Lung (tissue), 12 donors: Measurements from ENCODE around the gene ZFYVE26. TPM values are rescaled to one million over a fixed set of nuclear protein-coding genes. Genes with fewer than 3 reads are reported as not detected.

Experiments
- ATAC-seq: fragments of 200-7000 bp; cut with Tn5 transposase; one replicate; pipeline ENCODE4 v1.9.1; 2020; ENCODE audit warnings: moderate number of reproducible peaks; ENCODE audit not compliant: insufficient read depth, low FRiP score
- DNase-seq, 3 donors: peaks; one replicate each; pipeline ENCODE4 v3.0.0-alpha.2; 2013 to 2017
- H3K27ac ChIP-seq, 2 donors: one replicate each; pipeline ENCODE4 v1.5.1; 2013; ENCODE audit warnings: mild to moderate bottlenecking in 2 of 2, moderate library complexity in 2 of 2, control low read depth in 1 of 2, inconsistent platforms in 1 of 2, low read depth in 1 of 2, low read length in 1 of 2
- H3K27me3 ChIP-seq, 3 donors: one replicate each; pipeline ENCODE4 v1.5.1; 2013; ENCODE audit warnings: low read length in 2 of 3; ENCODE audit not compliant: control insufficient read depth in 3 of 3, insufficient read depth in 3 of 3
- H3K36me3 ChIP-seq, 4 donors: one replicate each; pipeline ENCODE4 v1.5.1; 2013; ENCODE audit warnings: low read length in 4 of 4, mild to moderate bottlenecking in 1 of 4, moderate library complexity in 1 of 4; ENCODE audit not compliant: control insufficient read depth in 4 of 4, insufficient read depth in 4 of 4
- H3K4me1 ChIP-seq, 5 donors: one replicate each; pipeline ENCODE4 v1.5.1; 2013; ENCODE audit warnings: low read length in 5 of 5, mild to moderate bottlenecking in 2 of 5, moderate library complexity in 1 of 5; ENCODE audit not compliant: control insufficient read depth in 5 of 5, insufficient read depth in 5 of 5
- H3K4me3 ChIP-seq: one replicate; pipeline ENCODE4 v1.5.1; 2013; ENCODE audit warnings: mild to moderate bottlenecking, control low read depth, moderate library complexity
- H3K9ac ChIP-seq, 2 donors: one replicate each; pipeline ENCODE4 v1.5.1; 2013; ENCODE audit warnings: low read length in 2 of 2, control low read depth in 1 of 2; ENCODE audit not compliant: insufficient read depth in 1 of 2
- H3K9me3 ChIP-seq, 4 donors: one replicate each; pipeline ENCODE4 v1.5.1; 2013; ENCODE audit warnings: low read length in 3 of 4, mild to moderate bottlenecking in 1 of 4, moderate library complexity in 1 of 4; ENCODE audit not compliant: control insufficient read depth in 4 of 4, insufficient read depth in 3 of 4
- whole genome bisulfite sequencing, 2 donors: extraction: QIAGEN DNeasy Blood & Tissue Kit; methylation state at CpG; one replicate each; pipeline ENCODE4 v1.1.7; 2013; 5-methylcytosine and 5-hydroxymethylcytosine counted together
- polyA plus RNA-seq, 2 donors: library from polyadenylated mRNA; stranded (reverse); fragments of 200-250 nt; gene quantifications; one replicate each; pipeline ENCODE4 v1.2.1, GENCODE V29; 2013
- total RNA-seq, 2 donors: library from RNA; depleted of rRNA in 1 of 2; stranded (reverse); fragments of >200 nt in 1 of 2; gene quantifications; one replicate each; pipeline ENCODE4 v1.2.1, GENCODE V29; 2014 to 2021
- TF ChIP-seq, protein P1 (sequence below): IDR thresholded peaks from 2 replicates; pipeline ENCODE4 v1.5.1; 2012; ENCODE audit warnings: mild to moderate bottlenecking; ENCODE audit errors: control extremely low read depth, extremely low read depth
- donor health status: control.
- donor health status: control.
- donor health status: Bipolar disorder and iron deficiency.
- donor health status: healthy.
- donor health status: DM: yes; HTN: yes; CAD: no.

The ZFYVE26 gene
- total and polyA plus RNA-seq, 4 donors: 6.8 to 50.6 (median 22.0) TPM

DNA sequence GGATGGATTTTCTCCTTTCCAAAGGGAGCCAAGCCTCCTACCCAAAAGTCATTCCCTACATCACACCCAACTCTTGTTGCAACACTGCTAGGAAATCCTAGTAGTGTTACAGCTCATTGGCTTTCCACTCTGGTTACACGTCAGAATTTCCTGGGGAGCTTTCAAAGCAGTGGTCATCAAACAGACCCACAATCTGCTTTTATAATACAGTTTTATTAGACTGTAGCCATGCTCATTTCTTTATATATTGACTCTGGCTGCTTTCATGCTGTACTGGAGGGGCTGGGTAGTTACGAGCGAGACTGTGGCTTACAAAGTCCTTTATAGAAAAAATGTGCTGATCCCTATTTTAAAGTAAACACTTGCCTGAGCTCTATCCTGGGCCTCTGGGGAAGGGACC, 34.3 kb downstream of the ZFYVE26 start:
- no peak for ATAC-seq
- no peaks in the 10 kb centered on the region for H3K27me3 ChIP-seq
- no peak overlapping the region for H3K4me3 ChIP-seq
- H3K27ac ChIP-seq: no peak overlapping the region
- H3K4me1 ChIP-seq: no peaks in the 10 kb centered on the region
- TF ChIP-seq, protein P1, sequence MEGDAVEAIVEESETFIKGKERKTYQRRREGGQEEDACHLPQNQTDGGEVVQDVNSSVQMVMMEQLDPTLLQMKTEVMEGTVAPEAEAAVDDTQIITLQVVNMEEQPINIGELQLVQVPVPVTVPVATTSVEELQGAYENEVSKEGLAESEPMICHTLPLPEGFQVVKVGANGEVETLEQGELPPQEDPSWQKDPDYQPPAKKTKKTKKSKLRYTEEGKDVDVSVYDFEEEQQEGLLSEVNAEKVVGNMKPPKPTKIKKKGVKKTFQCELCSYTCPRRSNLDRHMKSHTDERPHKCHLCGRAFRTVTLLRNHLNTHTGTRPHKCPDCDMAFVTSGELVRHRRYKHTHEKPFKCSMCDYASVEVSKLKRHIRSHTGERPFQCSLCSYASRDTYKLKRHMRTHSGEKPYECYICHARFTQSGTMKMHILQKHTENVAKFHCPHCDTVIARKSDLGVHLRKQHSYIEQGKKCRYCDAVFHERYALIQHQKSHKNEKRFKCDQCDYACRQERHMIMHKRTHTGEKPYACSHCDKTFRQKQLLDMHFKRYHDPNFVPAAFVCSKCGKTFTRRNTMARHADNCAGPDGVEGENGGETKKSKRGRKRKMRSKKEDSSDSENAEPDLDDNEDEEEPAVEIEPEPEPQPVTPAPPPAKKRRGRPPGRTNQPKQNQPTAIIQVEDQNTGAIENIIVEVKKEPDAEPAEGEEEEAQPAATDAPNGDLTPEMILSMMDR: no peak
- 57 to 78% methylated on average over 3 of the region's 3 CpGs for WGBS, 2 donors
- DNase-seq: no peak
- H3K9ac ChIP-seq: no peak overlapping the region
- no peaks in the 10 kb centered on the region for H3K9me3 ChIP-seq
- peaks cover 45 to 62% (median 55%) of the 10 kb centered on the region in 4 donors for H3K36me3 ChIP-seq

DNA sequence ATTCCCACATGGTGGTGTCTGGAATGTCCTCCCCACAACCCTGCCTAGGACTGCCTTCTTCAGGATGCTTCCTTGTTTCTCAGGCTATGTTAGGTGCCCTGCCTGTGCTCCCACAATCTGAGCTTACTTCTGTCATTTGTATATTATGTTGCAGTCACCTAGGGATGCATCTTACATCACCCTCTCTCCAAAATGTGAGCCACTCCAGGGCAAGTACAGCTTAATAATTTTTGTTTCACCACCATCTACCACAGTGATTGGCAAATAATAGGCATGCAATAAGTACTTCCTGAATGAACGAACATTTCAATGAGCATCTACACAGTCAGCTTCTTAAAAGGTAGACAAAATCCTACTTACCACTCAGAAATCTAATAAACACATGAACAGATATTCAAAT, 37.6 kb downstream of the ZFYVE26 start:
- WGBS, 2 donors: 29 to 63% methylated on average over 1 of the region's 1 CpG
- H3K4me1 ChIP-seq: no peaks in the 10 kb centered on the region
- peaks cover 39 to 69% (median 56%) of the 10 kb centered on the region in 4 donors for H3K36me3 ChIP-seq
- ATAC-seq: no peak
- no peak for DNase-seq
- H3K27me3 ChIP-seq: no peaks in the 10 kb centered on the region
- no peak overlapping the region for H3K9ac ChIP-seq
- no peak overlapping the region for H3K4me3 ChIP-seq
- TF ChIP-seq, protein P1: no peak
- no peaks in the 10 kb centered on the region for H3K9me3 ChIP-seq
- no peak overlapping the region for H3K27ac ChIP-seq

- ATAC-seq (no peak), DNase-seq (no peak)
- no peaks in the 10 kb centered on the region for H3K9me3 ChIP-seq
- TF ChIP-seq, protein P1: no peak
- H3K27me3 ChIP-seq: no peaks in the 10 kb centered on the region
- H3K36me3 ChIP-seq: peaks cover 40 to 67% (median 60%) of the 10 kb centered on the region in 4 donors
- H3K27ac ChIP-seq: no peak overlapping the region
- no peak overlapping the region for H3K9ac ChIP-seq
- WGBS, 2 donors: 78 to 92% methylated on average over 4 of the region's 4 CpGs
- no peaks in the 10 kb centered on the region for H3K4me1 ChIP-seq
- H3K4me3 ChIP-seq: no peak overlapping the region
Measured at GRCh38 chr14:67776653-67777322, 39.6 kb downstream of the ZFYVE26 start.

DNA sequence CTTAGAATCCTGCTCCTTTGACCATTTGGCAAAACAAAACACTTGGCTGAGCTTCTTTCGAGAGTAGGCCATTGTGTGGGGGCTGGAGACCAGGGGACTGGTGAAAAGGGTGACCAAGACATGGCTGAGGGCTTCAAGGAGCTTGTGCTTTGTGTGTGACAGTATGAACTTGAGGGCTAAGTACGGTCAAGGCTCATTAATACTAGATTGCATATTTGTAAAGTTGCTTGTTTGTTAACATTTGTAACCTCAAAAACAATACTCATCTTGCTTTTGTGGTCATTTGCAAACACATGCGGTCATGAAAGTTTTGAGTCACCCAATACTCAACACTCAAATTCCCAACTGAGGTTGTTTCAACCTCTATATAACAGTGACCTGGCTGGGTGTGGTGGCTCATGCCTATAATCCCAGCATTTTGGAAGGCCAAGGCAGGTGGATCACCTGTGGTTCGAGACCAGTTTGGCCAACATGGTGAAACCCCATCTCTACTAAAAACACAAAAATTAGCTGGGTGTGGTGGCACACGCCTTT, 42.5 kb downstream of the ZFYVE26 start:
- ATAC-seq: no peak
- Histone ChIP-seq H3K4me3 (no peak overlapping the region), H3K9ac (no peak overlapping the region), H3K27me3 (no peaks in the 10 kb centered on the region), H3K9me3 (no peaks in the 10 kb centered on the region), H3K27ac (no peak overlapping the region), H3K36me3 (peaks cover 44 to 70% (median 59%) of the 10 kb centered on the region in 4 donors), H3K4me1 (no peaks in the 10 kb centered on the region)
- DNase-seq: no peak
- TF ChIP-seq, protein P1: no peak
- WGBS, 2 donors: 93 to 96% methylated on average over 5 of the region's 5 CpGs
